HCT116 (cell line): ENCODE measurements around the gene CNTNAP2. TPM values are rescaled to one million over a fixed set of nuclear protein-coding genes. Genes with fewer than 3 reads are reported as not detected.

Experiments
- ATAC-seq: fragments of 200-7000 bp; cut with Tn5 transposase; 2 replicates; pipeline ENCODE4 v1.9.1; 2020; ENCODE audit warnings: mild to moderate bottlenecking, moderate library complexity
- BruUV-seq: library from RNA; stranded (reverse); fragments of 400-500 nt; replicated peaks from 2 replicates; lab custom pipeline; 2021; lab: Mats Ljungman, UMichigan
- CTCF ChIA-PET: fragments of 300-600 bp; sonication (Branson Sonifier 250); formaldehyde crosslinking; loops from one replicate; lab custom pipeline; 2021; ENCODE audit warnings: antibody characterized with exemption; lab: Charles Lee
- POLR2A ChIA-PET: fragments of 300-600, 350-600 bp; sonication (Branson Sonifier 250); formaldehyde crosslinking; loops from one replicate; lab custom pipeline; 2021; ENCODE audit warnings: antibody characterized with exemption; lab: Charles Lee
- RAD21 ChIA-PET, 2 experiments: fragments of 300-600 bp; sonication (Branson Sonifier 250); formaldehyde crosslinking; loops; one replicate each; lab custom pipeline; 2023; ENCODE audit warnings: low total read pairs in 2 of 2; ENCODE audit not compliant: uncharacterized antibody in 2 of 2, unreplicated experiment in 2 of 2, low non-redundant PET in 1 of 2; lab: Charles Lee
- DNase-seq: peaks from one replicate; pipeline ENCODE4 v3.0.0-alpha.2; 2010; ENCODE audit warnings: low read depth, low spot score
- H2AFZ ChIP-seq: fragments of 200-600 bp; shearing (Covaris generic), sonication (generic); 2 replicates; pipeline ENCODE4 v1.6.1; 2017; ENCODE audit warnings: low read depth, mixed run types, mixed read lengths, antibody characterized with exemption, low read length; ENCODE audit not compliant: poor library complexity, severe bottlenecking
- H3K27ac ChIP-seq: 2 replicates; pipeline ENCODE4 v1.5.1; 2012; ENCODE audit warnings: low read depth, low read length
- H3K27me3 ChIP-seq: fragments of 200-600 bp; sonication (generic); 2 replicates; pipeline ENCODE4 v1.6.1; 2016; ENCODE audit warnings: mixed run types, low read length, mixed read lengths; ENCODE audit not compliant: insufficient read depth
- H3K36me3 ChIP-seq, 2 experiments: fragments of 200-500 bp in 1 of 2; fragments of 200-600 bp in 1 of 2; sonication (Bioruptor generic) in 1 of 2; sonication (generic) in 1 of 2; 2 replicates each; pipeline versions ENCODE4 v1.5.1 to v1.6.1; 2014 to 2016; ENCODE audit warnings: low read length in 2 of 2, inconsistent platforms in 1 of 2, mixed read lengths in 1 of 2, mixed run types in 1 of 2; ENCODE audit not compliant: insufficient read depth in 2 of 2, control insufficient read depth in 1 of 2
- H3K4me1 ChIP-seq, 2 experiments: fragments of 200-600 bp in 1 of 2; sonication (generic) in 1 of 2; 2 replicates each; pipeline versions ENCODE4 v1.5.1 to v1.6.1; 2012 to 2017; ENCODE audit warnings: low read length in 2 of 2, inconsistent platforms in 1 of 2, mild to moderate bottlenecking in 1 of 2, mixed read lengths in 1 of 2, mixed run types in 1 of 2, moderate library complexity in 1 of 2; ENCODE audit not compliant: insufficient read depth in 2 of 2, control insufficient read depth in 1 of 2
- H3K4me2 ChIP-seq: fragments of 200-600 bp; sonication (generic); 2 replicates; pipeline ENCODE4 v1.6.1; 2017; ENCODE audit warnings: mixed run types, low read length, mixed read lengths
- H3K4me3 ChIP-seq, 2 experiments: fragments of 200-600 bp in 1 of 2; sonication (generic) in 1 of 2; replicated peaks in 1 of 2; 2 replicates each; pipeline ENCODE4 v1.5.1; 2011 to 2016; ENCODE audit warnings: low read length in 2 of 2, control low read depth in 1 of 2, low read depth in 1 of 2, mild to moderate bottlenecking in 1 of 2, mixed read lengths in 1 of 2, mixed run types in 1 of 2
- H3K79me2 ChIP-seq: fragments of 200-600 bp; sonication (generic); 2 replicates; pipeline ENCODE4 v1.6.1; 2017; ENCODE audit warnings: mild to moderate bottlenecking, mixed run types, low read length, moderate library complexity, mixed read lengths; ENCODE audit not compliant: insufficient read depth
- H3K9ac ChIP-seq: fragments of 200-600 bp; sonication (generic); 2 replicates; pipeline ENCODE4 v1.6.1; 2016; ENCODE audit warnings: low read length, mixed read lengths
- H3K9me2 ChIP-seq: fragments of 200-600 bp; sonication (generic), shearing (Covaris generic); 2 replicates; pipeline ENCODE4 v1.6.1; 2017; ENCODE audit warnings: mixed run types, mild to moderate bottlenecking, moderate library complexity; ENCODE audit not compliant: insufficient read depth
- H3K9me3 ChIP-seq, 2 experiments: fragments of 200-500 bp in 1 of 2; fragments of 200-600 bp in 1 of 2; sonication (Bioruptor generic) in 1 of 2; sonication (generic) in 1 of 2; 2 replicates each; pipeline ENCODE4 v1.6.1; 2014 to 2017; ENCODE audit warnings: low read length in 2 of 2, mixed read lengths in 2 of 2, inconsistent platforms in 1 of 2, low read depth in 1 of 2, mild to moderate bottlenecking in 1 of 2, mixed run types in 1 of 2, moderate library complexity in 1 of 2; ENCODE audit not compliant: control insufficient read depth in 1 of 2, insufficient read depth in 1 of 2
- H4K20me1 ChIP-seq: fragments of 200-600 bp; sonication (generic), shearing (Covaris generic); 2 replicates; pipeline ENCODE4 v1.6.1; 2017; ENCODE audit warnings: mixed run types, mild to moderate bottlenecking, moderate library complexity; ENCODE audit not compliant: insufficient read depth
- EZH2 ChIP-seq: fragments of 200-600 bp; sonication (generic); IDR thresholded peaks from 2 replicates; pipeline ENCODE4 v1.6.1; 2017; ENCODE audit warnings: antibody characterized with exemption, mixed run types
- JUND ChIP-seq: IDR thresholded peaks from 2 replicates; pipeline ENCODE4 v1.6.1; 2012
- POLR2A ChIP-seq: IDR thresholded peaks from 2 replicates; pipeline ENCODE4 v1.7.0; 2011; ENCODE audit warnings: borderline replicate concordance; ENCODE audit not compliant: insufficient read depth, insufficient read length; ENCODE audit errors: extremely low read depth
- POLR2AphosphoS5 ChIP-seq: IDR thresholded peaks from 2 replicates; pipeline ENCODE4 v1.6.1; 2011; ENCODE audit warnings: mild to moderate bottlenecking, low read depth, low read length, moderate library complexity
- RAD21 ChIP-seq: IDR thresholded peaks from 2 replicates; pipeline ENCODE4 v1.6.1; 2012; ENCODE audit warnings: low read depth, mild to moderate bottlenecking
- SIN3A ChIP-seq: IDR thresholded peaks from 2 replicates; pipeline ENCODE4 v1.6.1; 2012; ENCODE audit warnings: low read depth
- TCF7L2 ChIP-seq: IDR thresholded peaks from 2 replicates; pipeline ENCODE4 v1.7.0; 2011; ENCODE audit warnings: borderline replicate concordance, inconsistent platforms; ENCODE audit not compliant: insufficient read depth, insufficient read length; ENCODE audit errors: extremely low read depth
- ZNF274 ChIP-seq: fragments of 200-500 bp; sonication (Bioruptor generic); IDR thresholded peaks from 2 replicates; pipeline ENCODE4 v1.6.1; 2014; ENCODE audit warnings: mild to moderate bottlenecking, low read depth, low read length, inconsistent platforms
- intact Hi-C: fragments of 100-400 bp; cut with micrococcal nuclease; formaldehyde crosslinking; loops from 2 replicates; pipeline ENCODE4 v1.10.0; 2022
- total RNA-seq: library from RNA; stranded (reverse); gene quantifications from one replicate; pipeline ENCODE4 v1.2.1, GENCODE V29; 2021; ENCODE audit not compliant: unreplicated experiment
- TF ChIP-seq, protein P1 (sequence below), 3 experiments: fragments of 200-600 bp in 1 of 3; sonication (generic) in 1 of 3; IDR thresholded peaks in 2 of 3; conservative IDR thresholded peaks in 1 of 3; 2 replicates each; pipeline ENCODE4 v1.5.1; 2012 to 2017; ENCODE audit warnings: low read depth in 2 of 3, low read length in 2 of 3, antibody characterized with exemption in 1 of 3, borderline replicate concordance in 1 of 3, control low read depth in 1 of 3, mild to moderate bottlenecking in 1 of 3, mixed read lengths in 1 of 3, mixed run types in 1 of 3, moderate library complexity in 1 of 3; ENCODE audit not compliant: insufficient read depth in 1 of 3
- TF ChIP-seq, protein P2 (sequence below): IDR thresholded peaks from 2 replicates; pipeline ENCODE4 v1.6.1; 2012

CNTNAP2 gene
- total RNA-seq, 1 experiment from 2014 or later, result 0.37 TPM

DNA sequence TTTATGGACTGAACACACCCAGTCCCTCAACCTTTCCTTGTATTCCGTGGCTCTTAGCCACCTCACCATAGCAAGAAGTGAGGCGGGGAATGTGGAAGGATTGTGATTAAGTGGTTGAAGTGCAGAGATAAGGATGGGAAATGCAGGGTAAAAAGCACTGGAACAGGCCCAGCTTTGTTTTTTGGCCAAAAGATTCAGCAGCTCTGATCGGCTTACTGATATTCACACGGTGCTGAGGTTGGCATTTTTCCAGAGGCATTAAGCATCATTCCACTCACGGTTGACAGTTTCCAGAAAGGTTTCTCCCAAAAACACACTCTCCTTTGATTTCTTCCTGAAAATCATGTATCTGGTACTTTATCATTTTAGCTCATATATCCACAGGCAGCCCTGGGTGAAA lies 544.2 kb downstream of the CNTNAP2 start:
- peaks cover 0 to 9% of the 10 kb centered on the region in 2 experiments; a peak in 2 of 4 replicates for H3K9me3 ChIP-seq
- H2AFZ ChIP-seq, result no peak overlapping the region
- no TSS peak for BruUV-seq
- H3K9me2 ChIP-seq, result no peaks in the 10 kb centered on the region
- CTCF ChIA-PET, result no interaction called here
- no peak overlapping the region for H3K9ac ChIP-seq
- H3K27me3 ChIP-seq, result no peaks in the 10 kb centered on the region
- POLR2A ChIA-PET, result no interaction called here
- H3K4me2 ChIP-seq, result no peak overlapping the region
- intact Hi-C loops, result no loop called here
- DNase-seq (no peak), ATAC-seq (no peak)
- no peaks in the 10 kb centered on the region for H3K36me3 ChIP-seq
- RAD21 ChIA-PET, result no interaction called here
- no peak overlapping the region for H3K27ac ChIP-seq
- no peaks in the 10 kb centered on the region for H3K79me2 ChIP-seq
- no peaks in the 10 kb centered on the region for H4K20me1 ChIP-seq
- TF ChIP-seq ZNF274, result no peak
- TF ChIP-seq JUND, result no peak
- TF ChIP-seq POLR2A, result no peak
- TF ChIP-seq RAD21, result no peak
- TF ChIP-seq TCF7L2, result no peak
- TF ChIP-seq, protein P1, sequence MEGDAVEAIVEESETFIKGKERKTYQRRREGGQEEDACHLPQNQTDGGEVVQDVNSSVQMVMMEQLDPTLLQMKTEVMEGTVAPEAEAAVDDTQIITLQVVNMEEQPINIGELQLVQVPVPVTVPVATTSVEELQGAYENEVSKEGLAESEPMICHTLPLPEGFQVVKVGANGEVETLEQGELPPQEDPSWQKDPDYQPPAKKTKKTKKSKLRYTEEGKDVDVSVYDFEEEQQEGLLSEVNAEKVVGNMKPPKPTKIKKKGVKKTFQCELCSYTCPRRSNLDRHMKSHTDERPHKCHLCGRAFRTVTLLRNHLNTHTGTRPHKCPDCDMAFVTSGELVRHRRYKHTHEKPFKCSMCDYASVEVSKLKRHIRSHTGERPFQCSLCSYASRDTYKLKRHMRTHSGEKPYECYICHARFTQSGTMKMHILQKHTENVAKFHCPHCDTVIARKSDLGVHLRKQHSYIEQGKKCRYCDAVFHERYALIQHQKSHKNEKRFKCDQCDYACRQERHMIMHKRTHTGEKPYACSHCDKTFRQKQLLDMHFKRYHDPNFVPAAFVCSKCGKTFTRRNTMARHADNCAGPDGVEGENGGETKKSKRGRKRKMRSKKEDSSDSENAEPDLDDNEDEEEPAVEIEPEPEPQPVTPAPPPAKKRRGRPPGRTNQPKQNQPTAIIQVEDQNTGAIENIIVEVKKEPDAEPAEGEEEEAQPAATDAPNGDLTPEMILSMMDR (IDR thresholded peaks at IDR 0.05 in 2 of 3, conservative IDR thresholded peaks at IDR 0.05 in 1 of 3; ENCODE audit: borderline replicate concordance in 1 of 3, insufficient read depth in 1 of 3, low read depth in 2 of 3, low read length in 2 of 3), result no peak
- TF ChIP-seq EZH2, result no peak
- TF ChIP-seq POLR2AphosphoS5, result no peak
- TF ChIP-seq, protein P2, sequence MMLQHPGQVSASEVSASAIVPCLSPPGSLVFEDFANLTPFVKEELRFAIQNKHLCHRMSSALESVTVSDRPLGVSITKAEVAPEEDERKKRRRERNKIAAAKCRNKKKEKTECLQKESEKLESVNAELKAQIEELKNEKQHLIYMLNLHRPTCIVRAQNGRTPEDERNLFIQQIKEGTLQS, result no peak
- TF ChIP-seq SIN3A, result no peak
- no peak overlapping the region for H3K4me3 ChIP-seq
- no peaks in the 10 kb centered on the region for H3K4me1 ChIP-seq
